ENCODE results near the gene RNASEH2A. TPM values are rescaled to one million over a fixed set of nuclear protein-coding genes. Genes with fewer than 3 reads are reported as not detected.
A peak's percentile ranks its signal among the peaks of the same experiment; 100 is the strongest.

RNASEH2A gene
- total RNA-seq = 1 to 10 TPM; 3.1 to 4.0 TPM

- peak; percentile 88 for DNase-seq (ENCODE audit: low spot score)
Observed at GRCh38 chr19:12806242-12807081, at the start of gene RNASEH2A. Gene RNASEH2A, plus strand, starts transcription at chr19:12806584. Its CDS starts 90 bp downstream, at chr19:12806674.

GRCh38 chr19:12757544-12758274, 48.7 kb upstream of the RNASEH2A start:
- no peaks in the 10 kb centered on the region for H3K36me3 ChIP-seq
- peak; percentile 55 to 95 for TF ChIP-seq CTCF (IDR thresholded peaks at IDR 0.05)
- peak; percentile 73 for DNase-seq (ENCODE audit: low spot score)
- H3K9me3 ChIP-seq = no peaks in the 10 kb centered on the region
- no peaks in the 10 kb centered on the region for H3K27me3 ChIP-seq
- H3K4me3 ChIP-seq = peak overlapping the region; percentile 9 to 46
- peak overlapping the region in 1 of 2 donors; percentile 41 for H3K27ac ChIP-seq
- peaks cover 0 to 10% of the 10 kb centered on the region in 2 donors for H3K4me1 ChIP-seq

More at GRCh38 chr19:12806242-12807081, at the start of gene RNASEH2A:
- H3K27ac ChIP-seq = peak within 1 kb of the TSS; percentile 49 to 54
- peak in 1 of 2 donors; percentile 31 for TF ChIP-seq CTCF (IDR thresholded peaks at IDR 0.05)
- H3K4me1 ChIP-seq = peaks cover 0 to 21% of the 10 kb centered on the region in 2 donors
- peak within 1 kb of the TSS; percentile 48 to 59 for H3K4me3 ChIP-seq
- no peaks in the 10 kb centered on the region for H3K9me3 ChIP-seq
- H3K36me3 ChIP-seq = no peaks in the 10 kb centered on the region
- H3K27me3 ChIP-seq = no peaks in the 10 kb centered on the region

- Histone ChIP-seq H3K36me3 (peaks cover 11% of the 10 kb centered on the region), H3K4me3 (no peak overlapping the region), H3K9me3 (no peaks in the 10 kb centered on the region), H3K27ac (no peak overlapping the region), H3K27me3 (no peaks in the 10 kb centered on the region), H3K4me1 (peaks cover 0 to 10% of the 10 kb centered on the region in 2 donors)
- no peak for TF ChIP-seq CTCF (IDR thresholded peaks at IDR 0.05)
- DNase-seq (ENCODE audit: low spot score) = no peak
Observed at GRCh38 chr19:12759686-12760085, 46.7 kb upstream of the RNASEH2A start.

GRCh38 chr19:12763100-12763499, 43.3 kb upstream of the RNASEH2A start:
- Histone ChIP-seq H3K9me3 (no peaks in the 10 kb centered on the region), H3K4me3 (no peak overlapping the region), H3K4me1 (peaks cover 0 to 5% of the 10 kb centered on the region in 2 donors), H3K27me3 (no peaks in the 10 kb centered on the region), H3K27ac (no peak overlapping the region), H3K36me3 (peaks cover 13% of the 10 kb centered on the region)
- DNase-seq (ENCODE audit: low spot score) = no peak
- no peak for TF ChIP-seq CTCF (IDR thresholded peaks at IDR 0.05)

GRCh38 chr19:12764698-12765097, 41.7 kb upstream of the RNASEH2A start:
- no peaks in the 10 kb centered on the region for H3K27me3 ChIP-seq
- no peak for TF ChIP-seq CTCF (IDR thresholded peaks at IDR 0.05)
- no peak overlapping the region for H3K27ac ChIP-seq
- no peak overlapping the region for H3K4me3 ChIP-seq
- no peak for DNase-seq (ENCODE audit: low spot score)
- H3K36me3 ChIP-seq = peaks cover 13% of the 10 kb centered on the region
- H3K9me3 ChIP-seq = no peaks in the 10 kb centered on the region
- H3K4me1 ChIP-seq = peaks cover 0 to 5% of the 10 kb centered on the region in 2 donors

Data from right atrium auricular region (tissue), 2 donors.